Adrenal gland (tissue), 12 donors: ENCODE results near the gene HYAL1. TPM values are rescaled to one million over a fixed set of nuclear protein-coding genes. Genes with fewer than 3 reads are reported as not detected.

Source experiments
- DNase-seq, 7 donors: peaks; one replicate each; pipeline ENCODE4 v3.0.0-alpha.2; 2019 to 2020
- H3K27ac ChIP-seq, 5 donors: fragments of 200-600 bp; sonication (generic) in 4 of 5; 1 replicate in 3 of 5; 2 replicates in 2 of 5; pipeline versions ENCODE4 v1.5.1 to v1.8.0; 2016 to 2020; ENCODE audit warnings: mild to moderate bottlenecking in 1 of 5
- H3K27me3 ChIP-seq: fragments of 200-600 bp; 2 replicates; pipeline ENCODE4 v1.8.0; 2021
- H3K36me3 ChIP-seq, 2 donors: fragments of 200-600 bp; replicated peaks in 1 of 2; 1 replicate in 1 of 2; 2 replicates in 1 of 2; pipeline versions ENCODE4 v1.5.1 to v1.8.0; 2018 to 2022
- H3K4me1 ChIP-seq, 2 donors: fragments of 200-600 bp; replicated peaks in 1 of 2; 1 replicate in 1 of 2; 2 replicates in 1 of 2; pipeline versions ENCODE4 v1.5.1 to v1.8.0; 2018 to 2021
- H3K4me3 ChIP-seq, 4 donors: fragments of 200-600 bp; sonication (generic) in 3 of 4; one replicate each; pipeline ENCODE4 v1.5.1; 2016 to 2018
- H3K9me3 ChIP-seq, 3 donors: fragments of 200-600 bp; sonication (generic) in 1 of 3; replicated peaks in 1 of 3; 1 replicate in 2 of 3; 2 replicates in 1 of 3; pipeline versions ENCODE4 v1.5.1 to v1.8.0; 2016 to 2021
- POLR2A ChIP-seq, 2 donors: fragments of 450-650 bp; IDR thresholded peaks; one replicate each; pipeline ENCODE4 v1.6.1; 2017; ENCODE audit warnings: antibody characterized with exemption in 2 of 2, mild to moderate bottlenecking in 2 of 2, moderate library complexity in 1 of 2
- WGBS, 4 donors: extraction: QIAGEN DNeasy Blood & Tissue Kit in 2 of 4; methylation state at CpG; one replicate each; pipeline versions ENCODE4 v1.1.5 to v1.1.7; 2013 to 2017; 5-methylcytosine and 5-hydroxymethylcytosine counted together
- intact Hi-C, 2 donors: fragments of 100-400 bp; cut with DNase I; formaldehyde crosslinking; loops; one replicate each; pipeline versions ENCODE4 v1.14.1 to v1.15.0; 2022 to 2023
- polyA plus RNA-seq, 3 donors: library from polyadenylated mRNA; stranded (reverse); fragments of 200-250 nt in 2 of 3; fragments of 350-450 nt in 1 of 3; fragmentation: Illumina TruSeq in 1 of 3; extraction: RNeasy Lipid Tissue Mini Kit (QIAGEN cat#74804) in 1 of 3; gene quantifications; one replicate each; pipeline ENCODE4 v1.2.3, GENCODE V29; 2013 to 2014
- total RNA-seq, 9 donors: library from RNA; depleted of rRNA in 4 of 9; stranded (reverse); fragments of >200 nt in 4 of 9; fragments of 120-200 nt in 1 of 9; fragmentation: NEBNext Ultra II Directional in 1 of 9; extraction: Animal tissue kit (Norgen Biotek cat#: 25700) in 1 of 9; gene quantifications; one replicate each; pipeline versions ENCODE4 v1.1.0 to v1.2.4, GENCODE V29; 2013 to 2023
- TF ChIP-seq, protein P1 (sequence below), 6 experiments: fragments of 450-650 bp in 4 of 6; fragments of 200-600 bp in 2 of 6; sonication (generic) in 1 of 6; IDR thresholded peaks; 1 replicate in 5 of 6; 2 replicates in 1 of 6; pipeline versions ENCODE4 v1.5.1 to v1.8.0; 2016 to 2021; ENCODE audit warnings: antibody characterized with exemption in 6 of 6, mild to moderate bottlenecking in 2 of 6, moderate library complexity in 1 of 6
- donor health status: healthy with polysubstance abuse.
- donor health status: Bipolar disorder and iron deficiency.
- donor health status: DM: yes; HTN: yes; CAD: no.
- donor health status: DM: no; HTN: no; CAD: no.
- donor health status: DM: no; HTN: no; CAD: no.
- donor health status: DM: yes; HTN: yes; CAD: no.

The HYAL1 gene
- total and polyA plus RNA-seq, 12 donors = 3.2 to 50.5 (median 28.2) TPM

DNA sequence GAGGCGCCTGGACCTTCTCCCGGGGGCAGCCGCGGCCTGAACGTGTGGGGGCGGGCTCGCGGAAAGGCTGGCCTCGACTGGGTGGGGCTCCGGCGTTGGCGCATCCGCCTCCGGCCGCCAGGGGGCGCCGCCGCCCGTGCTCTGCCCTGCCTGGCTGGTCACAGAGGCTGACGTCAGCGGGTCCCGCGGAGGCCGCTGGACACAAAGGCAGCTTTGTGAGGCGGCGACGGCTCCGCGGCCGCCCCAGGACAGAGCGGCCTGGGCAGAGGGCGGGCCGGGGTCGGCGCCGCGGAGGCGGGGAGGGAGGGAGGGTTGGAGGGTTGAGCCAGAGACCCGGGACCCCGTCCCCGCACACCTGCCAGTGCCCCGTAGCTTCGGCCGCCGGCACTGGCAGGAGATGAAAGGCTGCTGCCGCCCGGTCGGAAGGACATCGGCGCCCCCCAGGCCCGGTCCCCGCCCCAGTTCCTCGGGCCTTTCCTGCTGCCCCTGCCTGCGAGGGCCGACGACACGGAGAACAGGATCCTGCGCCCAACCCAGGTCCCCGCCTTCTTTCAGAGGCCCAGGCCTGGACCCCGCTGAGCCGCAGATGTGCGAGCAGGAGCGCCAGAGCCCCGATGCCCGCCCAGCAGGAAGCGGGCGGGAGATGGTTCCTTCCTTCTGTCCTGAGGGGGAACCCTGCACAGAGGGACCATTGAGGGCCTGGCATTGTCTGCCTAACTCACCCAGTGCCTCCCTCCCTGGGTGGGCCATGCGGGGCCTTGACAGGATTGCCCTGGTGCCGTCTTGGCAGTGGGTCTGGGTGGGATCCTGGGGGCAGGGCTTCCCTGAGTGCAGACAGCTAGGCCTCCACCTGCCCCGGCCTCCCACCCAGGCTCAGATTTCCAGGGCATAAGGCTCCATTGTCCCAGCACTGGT lies 43.1 kb downstream of the HYAL1 start:
- TF ChIP-seq POLR2A (IDR thresholded peaks at IDR 0.05) = peak; percentile 41 to 59
- TF ChIP-seq, protein P1, sequence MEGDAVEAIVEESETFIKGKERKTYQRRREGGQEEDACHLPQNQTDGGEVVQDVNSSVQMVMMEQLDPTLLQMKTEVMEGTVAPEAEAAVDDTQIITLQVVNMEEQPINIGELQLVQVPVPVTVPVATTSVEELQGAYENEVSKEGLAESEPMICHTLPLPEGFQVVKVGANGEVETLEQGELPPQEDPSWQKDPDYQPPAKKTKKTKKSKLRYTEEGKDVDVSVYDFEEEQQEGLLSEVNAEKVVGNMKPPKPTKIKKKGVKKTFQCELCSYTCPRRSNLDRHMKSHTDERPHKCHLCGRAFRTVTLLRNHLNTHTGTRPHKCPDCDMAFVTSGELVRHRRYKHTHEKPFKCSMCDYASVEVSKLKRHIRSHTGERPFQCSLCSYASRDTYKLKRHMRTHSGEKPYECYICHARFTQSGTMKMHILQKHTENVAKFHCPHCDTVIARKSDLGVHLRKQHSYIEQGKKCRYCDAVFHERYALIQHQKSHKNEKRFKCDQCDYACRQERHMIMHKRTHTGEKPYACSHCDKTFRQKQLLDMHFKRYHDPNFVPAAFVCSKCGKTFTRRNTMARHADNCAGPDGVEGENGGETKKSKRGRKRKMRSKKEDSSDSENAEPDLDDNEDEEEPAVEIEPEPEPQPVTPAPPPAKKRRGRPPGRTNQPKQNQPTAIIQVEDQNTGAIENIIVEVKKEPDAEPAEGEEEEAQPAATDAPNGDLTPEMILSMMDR (IDR thresholded peaks at IDR 0.05) = peak; percentile 81 to 100 (median 93)
- peak overlapping the region in 2 of 4 donors; percentile 24 to 37 for H3K4me3 ChIP-seq
- peak overlapping the region; percentile 80 to 98 (median 96) for H3K27ac ChIP-seq
- WGBS, 4 donors = 0 to 3% (median 3%) methylated on average over 5 to 70 of the region's 70 CpGs; no CpG with 5 or more reads in 1 of the 4 donors
- peaks cover 36 to 46% of the 10 kb centered on the region in 2 donors for H3K4me1 ChIP-seq
- no peaks in the 10 kb centered on the region for H3K9me3 ChIP-seq
- intact Hi-C loops = no loop called here
- no peaks in the 10 kb centered on the region for H3K27me3 ChIP-seq
- peak; percentile 92 to 97 (median 95) for DNase-seq
- peaks cover 0 to 34% of the 10 kb centered on the region in 2 donors for H3K36me3 ChIP-seq

DNA sequence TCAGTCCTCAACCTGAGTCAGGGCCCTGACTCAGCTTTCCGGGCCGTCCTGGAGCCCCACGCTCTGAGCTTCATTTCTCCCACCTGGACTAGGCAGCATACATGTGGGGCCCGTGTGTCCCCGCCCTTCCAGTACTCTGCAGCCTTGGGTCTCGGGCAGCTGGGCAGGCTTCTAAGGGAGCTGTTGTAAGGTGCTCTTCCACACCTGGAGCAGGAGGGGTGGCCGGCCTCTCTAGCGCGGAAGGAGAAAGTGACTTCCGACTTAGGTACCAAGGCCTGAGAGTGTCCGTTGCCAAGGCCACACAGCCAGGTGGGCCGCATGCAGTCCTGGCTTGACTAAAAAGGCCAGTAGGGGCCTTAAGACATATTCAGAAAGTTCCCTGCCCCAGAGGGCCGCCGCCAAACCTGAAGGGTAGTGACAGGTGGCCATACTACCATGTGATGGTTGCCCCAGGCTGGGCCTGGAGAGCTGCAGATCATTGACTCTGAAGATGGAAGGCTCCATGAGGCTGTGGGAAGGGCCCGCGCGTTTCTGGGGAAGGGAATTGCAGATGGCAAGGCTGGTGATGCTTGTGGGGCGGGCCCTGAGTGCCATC lies 43.8 kb downstream of the HYAL1 start:
- peak overlapping the region in 1 of 4 donors; percentile 37 for H3K4me3 ChIP-seq
- TF ChIP-seq POLR2A (IDR thresholded peaks at IDR 0.05) = no peak
- TF ChIP-seq, protein P1 (IDR thresholded peaks at IDR 0.05) = no peak
- peaks cover 0 to 41% of the 10 kb centered on the region in 2 donors for H3K36me3 ChIP-seq
- H3K27me3 ChIP-seq = no peaks in the 10 kb centered on the region
- intact Hi-C loops = no loop called here
- H3K27ac ChIP-seq = peak overlapping the region in 4 of 5 donors; percentile 91 to 98 (median 96)
- H3K9me3 ChIP-seq = no peaks in the 10 kb centered on the region
- H3K4me1 ChIP-seq = peaks cover 28 to 46% of the 10 kb centered on the region in 2 donors
- no peak for DNase-seq
- 46 to 56% (median 47%) methylated on average over 9 to 18 of the region's 18 CpGs for WGBS, 4 donors

DNA sequence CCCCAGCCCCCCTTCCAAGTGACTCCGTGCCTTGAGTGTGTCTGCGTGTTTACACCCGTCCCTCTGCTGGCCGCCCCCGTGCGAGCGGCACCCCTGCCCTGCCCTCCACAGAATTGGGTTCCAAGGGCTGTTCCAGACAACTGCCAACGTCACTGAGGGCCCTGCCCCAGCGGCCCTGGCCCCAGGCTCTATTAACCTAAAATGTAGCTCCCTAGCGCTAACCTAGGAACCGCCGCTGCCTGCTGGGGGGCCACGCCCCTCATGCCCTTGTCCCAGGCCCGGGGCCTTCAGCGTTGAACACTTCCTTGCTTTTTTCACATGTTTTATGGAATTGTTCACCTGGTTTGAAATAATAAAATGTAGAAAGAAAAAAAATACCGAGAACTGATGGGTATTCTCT lies 44.4 kb downstream of the HYAL1 start:
- H3K27me3 ChIP-seq = no peaks in the 10 kb centered on the region
- 82 to 85% (median 84%) methylated on average over 12 to 16 of the region's 16 CpGs for WGBS, 4 donors
- DNase-seq = no peak
- peak overlapping the region in 3 of 5 donors; percentile 96 to 98 (median 97) for H3K27ac ChIP-seq
- intact Hi-C loops = no loop called here
- peaks cover 23 to 42% of the 10 kb centered on the region in 2 donors for H3K4me1 ChIP-seq
- no peak overlapping the region for H3K4me3 ChIP-seq
- H3K9me3 ChIP-seq = no peaks in the 10 kb centered on the region
- TF ChIP-seq POLR2A (IDR thresholded peaks at IDR 0.05) = no peak
- TF ChIP-seq, protein P1 (IDR thresholded peaks at IDR 0.05) = no peak
- H3K36me3 ChIP-seq = peaks cover 0 to 43% of the 10 kb centered on the region in 2 donors

DNA sequence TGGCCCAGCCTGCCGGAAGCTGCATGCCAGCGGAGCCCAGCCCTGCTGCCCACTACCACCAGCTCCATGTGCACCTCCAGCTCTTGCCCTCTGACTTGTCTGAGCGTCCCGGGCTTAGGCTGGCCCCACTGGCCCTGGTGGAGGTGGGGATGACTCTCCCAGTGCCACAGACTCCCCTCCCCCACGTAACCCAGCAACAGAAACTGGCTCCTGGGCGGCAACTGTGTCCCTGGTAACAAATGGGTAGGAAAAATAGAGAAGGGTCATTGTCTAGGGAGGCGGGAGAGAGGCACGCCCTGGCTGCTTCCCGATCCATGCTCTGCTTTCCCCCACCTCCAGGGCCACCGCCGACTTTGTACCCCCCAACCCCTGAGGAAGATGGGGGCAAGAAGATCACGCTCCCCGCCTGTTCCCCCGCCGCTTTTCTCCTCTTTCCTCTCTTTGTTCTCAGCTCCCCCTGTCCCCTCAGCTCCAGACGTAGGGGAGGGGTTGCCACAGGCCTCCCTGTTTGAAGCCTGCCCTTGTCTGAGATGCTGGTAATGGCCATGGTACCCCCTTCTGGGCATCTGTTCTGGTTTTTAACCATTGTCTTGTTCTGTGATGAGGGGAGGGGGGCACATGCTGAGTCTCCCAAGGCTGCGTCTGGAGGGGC lies 45.2 kb downstream of the HYAL1 start:
- Histone ChIP-seq H3K27me3 (no peaks in the 10 kb centered on the region), H3K4me3 (no peak overlapping the region), H3K27ac (peak overlapping the region in 1 of 5 donors; percentile 2), H3K4me1 (peaks cover 17 to 37% of the 10 kb centered on the region in 2 donors), H3K9me3 (no peaks in the 10 kb centered on the region), H3K36me3 (peaks cover 0 to 51% of the 10 kb centered on the region in 2 donors)
- intact Hi-C loops = no loop called here
- WGBS, 4 donors = 88 to 92% (median 89%) methylated on average over 14 to 17 of the region's 17 CpGs
- TF ChIP-seq POLR2A (IDR thresholded peaks at IDR 0.05) = no peak
- TF ChIP-seq, protein P1 (IDR thresholded peaks at IDR 0.05) = no peak
- no peak for DNase-seq
